Measurements from ENCODE around the gene COQ8B. TPM values are rescaled to one million over a fixed set of nuclear protein-coding genes. Genes with fewer than 3 reads are reported as not detected.

The COQ8B gene
- total and polyA plus RNA-seq, 4 donors = 34.7 to 78.8 (median 52.3) TPM

DNA sequence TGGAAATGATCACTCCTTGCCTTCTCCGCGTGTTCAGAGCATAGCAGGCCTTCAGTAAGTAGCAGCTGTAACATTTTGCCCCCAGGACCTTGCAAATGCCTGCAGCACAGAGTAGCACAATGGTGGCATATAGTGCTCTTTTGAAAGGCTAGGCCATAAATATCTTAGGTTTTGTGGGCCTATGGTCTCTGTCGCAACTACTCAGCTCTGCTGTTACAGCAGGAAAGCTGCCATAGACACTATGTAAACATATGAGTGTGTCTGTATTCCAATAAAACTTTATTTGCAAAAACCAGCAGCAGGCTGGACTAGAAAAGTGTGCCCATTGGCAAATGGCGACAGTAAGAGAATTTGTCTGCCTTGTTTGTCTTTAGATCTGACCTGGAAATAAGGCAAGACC lies 9.6 kb upstream of the COQ8B start:
- peaks cover 28 to 49% (median 42%) of the 10 kb centered on the region in 4 donors for H3K36me3 ChIP-seq (ENCODE audit: control insufficient read depth in 4 of 4, insufficient read depth in 4 of 4, low read length in 4 of 4)
- DNase-seq (no peak), ATAC-seq (ENCODE audit: insufficient read depth, low FRiP score) (no peak)
- H3K27me3 ChIP-seq (ENCODE audit: control insufficient read depth in 3 of 3, insufficient read depth in 3 of 3, low read length in 2 of 3) = no peaks in the 10 kb centered on the region
- H3K9ac ChIP-seq (ENCODE audit: insufficient read depth in 1 of 2, low read length in 2 of 2) = no peak overlapping the region
- no peak overlapping the region for H3K27ac ChIP-seq (ENCODE audit: low read depth in 1 of 2, low read length in 1 of 2)
- 97 to 99% methylated on average over 4 of the region's 4 CpGs for WGBS, 2 donors
- H3K4me3 ChIP-seq = no peak overlapping the region
- TF ChIP-seq, protein P1, sequence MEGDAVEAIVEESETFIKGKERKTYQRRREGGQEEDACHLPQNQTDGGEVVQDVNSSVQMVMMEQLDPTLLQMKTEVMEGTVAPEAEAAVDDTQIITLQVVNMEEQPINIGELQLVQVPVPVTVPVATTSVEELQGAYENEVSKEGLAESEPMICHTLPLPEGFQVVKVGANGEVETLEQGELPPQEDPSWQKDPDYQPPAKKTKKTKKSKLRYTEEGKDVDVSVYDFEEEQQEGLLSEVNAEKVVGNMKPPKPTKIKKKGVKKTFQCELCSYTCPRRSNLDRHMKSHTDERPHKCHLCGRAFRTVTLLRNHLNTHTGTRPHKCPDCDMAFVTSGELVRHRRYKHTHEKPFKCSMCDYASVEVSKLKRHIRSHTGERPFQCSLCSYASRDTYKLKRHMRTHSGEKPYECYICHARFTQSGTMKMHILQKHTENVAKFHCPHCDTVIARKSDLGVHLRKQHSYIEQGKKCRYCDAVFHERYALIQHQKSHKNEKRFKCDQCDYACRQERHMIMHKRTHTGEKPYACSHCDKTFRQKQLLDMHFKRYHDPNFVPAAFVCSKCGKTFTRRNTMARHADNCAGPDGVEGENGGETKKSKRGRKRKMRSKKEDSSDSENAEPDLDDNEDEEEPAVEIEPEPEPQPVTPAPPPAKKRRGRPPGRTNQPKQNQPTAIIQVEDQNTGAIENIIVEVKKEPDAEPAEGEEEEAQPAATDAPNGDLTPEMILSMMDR (IDR thresholded peaks at IDR 0.05; ENCODE audit: control extremely low read depth, extremely low read depth) = no peak
- peaks cover 0 to 10% (median 0%) of the 10 kb centered on the region in 5 donors for H3K4me1 ChIP-seq (ENCODE audit: control insufficient read depth in 5 of 5, insufficient read depth in 5 of 5, low read length in 5 of 5)
- peaks cover 0 to 6% (median 0%) of the 10 kb centered on the region in 4 donors for H3K9me3 ChIP-seq (ENCODE audit: control insufficient read depth in 4 of 4, insufficient read depth in 3 of 4, low read length in 3 of 4)

- Histone ChIP-seq H3K4me3 (no peak overlapping the region), H3K4me1 (ENCODE audit: control insufficient read depth in 5 of 5, insufficient read depth in 5 of 5, low read length in 5 of 5) (peaks cover 3 to 13% (median 9%) of the 10 kb centered on the region in 5 donors), H3K27me3 (ENCODE audit: control insufficient read depth in 3 of 3, insufficient read depth in 3 of 3, low read length in 2 of 3) (no peaks in the 10 kb centered on the region), H3K27ac (ENCODE audit: low read depth in 1 of 2, low read length in 1 of 2) (peak overlapping the region in 1 of 2 donors; percentile 26), H3K36me3 (ENCODE audit: control insufficient read depth in 4 of 4, insufficient read depth in 4 of 4, low read length in 4 of 4) (peaks cover 19 to 37% (median 32%) of the 10 kb centered on the region in 4 donors), H3K9me3 (ENCODE audit: control insufficient read depth in 4 of 4, insufficient read depth in 3 of 4, low read length in 3 of 4) (peaks cover 0 to 6% (median 0%) of the 10 kb centered on the region in 4 donors), H3K9ac (ENCODE audit: insufficient read depth in 1 of 2, low read length in 2 of 2) (no peak overlapping the region)
- TF ChIP-seq, protein P1 (IDR thresholded peaks at IDR 0.05; ENCODE audit: control extremely low read depth, extremely low read depth) = no peak
- no peak for DNase-seq
- ATAC-seq (ENCODE audit: insufficient read depth, low FRiP score) = no peak
- WGBS, 2 donors = 89 to 91% methylated on average over 3 of the region's 3 CpGs
Measured at GRCh38 chr19:40724855-40725254, 8.2 kb upstream of the COQ8B start.

GRCh38 chr19:40724315-40724714 lies 7.6 kb upstream of the COQ8B start:
- DNase-seq (no peak), ATAC-seq (ENCODE audit: insufficient read depth, low FRiP score) (no peak)
- Histone ChIP-seq H3K9ac (ENCODE audit: insufficient read depth in 1 of 2, low read length in 2 of 2) (no peak overlapping the region), H3K36me3 (ENCODE audit: control insufficient read depth in 4 of 4, insufficient read depth in 4 of 4, low read length in 4 of 4) (peaks cover 19 to 36% (median 31%) of the 10 kb centered on the region in 4 donors), H3K9me3 (ENCODE audit: control insufficient read depth in 4 of 4, insufficient read depth in 3 of 4, low read length in 3 of 4) (peaks cover 0 to 6% (median 0%) of the 10 kb centered on the region in 4 donors), H3K4me1 (ENCODE audit: control insufficient read depth in 5 of 5, insufficient read depth in 5 of 5, low read length in 5 of 5) (peaks cover 8 to 13% (median 9%) of the 10 kb centered on the region in 5 donors), H3K4me3 (no peak overlapping the region), H3K27me3 (ENCODE audit: control insufficient read depth in 3 of 3, insufficient read depth in 3 of 3, low read length in 2 of 3) (no peaks in the 10 kb centered on the region), H3K27ac (ENCODE audit: low read depth in 1 of 2, low read length in 1 of 2) (no peak overlapping the region)
- TF ChIP-seq, protein P1 (IDR thresholded peaks at IDR 0.05; ENCODE audit: control extremely low read depth, extremely low read depth) = no peak
- WGBS, 2 donors = 95 to 97% methylated on average over 4 of the region's 4 CpGs
